ENCODE results near the gene ECHDC3. TPM values are rescaled to one million over a fixed set of nuclear protein-coding genes. Genes with fewer than 3 reads are reported as not detected.
A peak's percentile ranks its signal among the peaks of the same experiment; 100 is the strongest.

ECHDC3 gene
- total and polyA plus RNA-seq, 10 of the 15 experiments (the other 5 are each of a cell fraction or from before 2014, with no cell fraction given), result 0.16 to 10.0 (median 6.0) TPM

- TF ChIP-seq GABPA (IDR thresholded peaks at IDR 0.05; ENCODE audit: low read depth) (no peak), PRDM15 (CRISPR knock-in tag; IDR thresholded peaks at IDR 0.05) (no peak), RAD51 (IDR thresholded peaks at IDR 0.05) (no peak; the same call in 1 of the 2 replicates), ZNF384 (IDR thresholded peaks at IDR 0.05; ENCODE audit: borderline replicate concordance, low read depth, low read length) (no peak), CHD1 (IDR thresholded peaks at IDR 0.05; ENCODE audit: low read depth, low read length) (no peak), DPF2 (IDR thresholded peaks at IDR 0.05) (peak; percentile 94), KAT2A (conservative IDR thresholded peaks at IDR 0.05; ENCODE audit: control insufficient read depth, low read depth, low read length) (no peak)
Observed at GRCh38 chr10:11698691-11699549, 43.3 kb upstream of the ECHDC3 start (continued).
